B cell (primary cell): ENCODE measurements around the gene DGCR8. TPM values are rescaled to one million over a fixed set of nuclear protein-coding genes. Genes with fewer than 3 reads are reported as not detected.

Experiments used
- ATAC-seq: fragments of 200-7000 bp; cut with Tn5 transposase; one replicate; pipeline ENCODE4 v1.10.0; 2021; ENCODE audit warnings: low read depth, mild to moderate bottlenecking, moderate number of reproducible peaks, moderate library complexity
- CTCF ChIA-PET: fragments of 350-600 bp; sonication (Branson Sonifier 250); formaldehyde crosslinking; loops from one replicate; lab custom pipeline; 2021; ENCODE audit warnings: antibody characterized with exemption, inconsistent platforms; lab: Charles Lee
- POLR2A ChIA-PET: fragments of 350-600 bp; sonication (Branson Sonifier 250); formaldehyde crosslinking; loops from one replicate; lab custom pipeline; 2021; ENCODE audit warnings: antibody characterized with exemption; lab: Charles Lee
- DNase-seq: peaks from one replicate; pipeline ENCODE4 v3.0.0; 2013
- H2AFZ ChIP-seq: 2 replicates; pipeline ENCODE4 v1.6.1; 2012; ENCODE audit warnings: mild to moderate bottlenecking, low read depth, low read length; ENCODE audit not compliant: insufficient read depth, poor library complexity, severe bottlenecking
- H3K27ac ChIP-seq, 2 donors: 1 replicate in 1 of 2; 2 replicates in 1 of 2; pipeline ENCODE4 v1.5.1; 2012 to 2013; ENCODE audit warnings: low read length in 2 of 2, mild to moderate bottlenecking in 2 of 2, moderate library complexity in 1 of 2
- H3K27me3 ChIP-seq, 4 experiments: fragments of 200-600 bp in 1 of 4; sonication (generic) in 1 of 4; replicated peaks in 1 of 4; 1 replicate in 2 of 4; 2 replicates in 2 of 4; pipeline versions ENCODE4 v1.6.1 to v1.7.0; 2013 to 2016; ENCODE audit warnings: low read length in 3 of 4, mild to moderate bottlenecking in 2 of 4, mixed read lengths in 1 of 4, moderate library complexity in 1 of 4; ENCODE audit not compliant: insufficient read depth in 4 of 4, control insufficient read depth in 3 of 4; ENCODE audit errors: control extremely low read depth in 1 of 4
- H3K36me3 ChIP-seq, 2 experiments: replicated peaks in 1 of 2; 1 replicate in 1 of 2; 2 replicates in 1 of 2; pipeline versions ENCODE4 v1.6.1 to v1.7.1; 2013; ENCODE audit warnings: low read length in 1 of 2; ENCODE audit not compliant: insufficient read depth in 2 of 2, control insufficient read depth in 1 of 2; ENCODE audit errors: control extremely low read depth in 1 of 2, extremely low read depth in 1 of 2
- H3K4me1 ChIP-seq, 2 donors: fragments of 200-600 bp in 1 of 2; sonication (generic) in 1 of 2; 1 replicate in 1 of 2; 2 replicates in 1 of 2; pipeline versions ENCODE4 v1.5.1 to v1.6.1; 2013 to 2017; ENCODE audit warnings: low read length in 2 of 2; ENCODE audit not compliant: control insufficient read depth in 2 of 2, insufficient read depth in 2 of 2
- H3K4me2 ChIP-seq: replicated peaks from 2 replicates; pipeline ENCODE3; 2012; ENCODE audit warnings: mild to moderate bottlenecking, low read depth, low read length; ENCODE audit not compliant: poor library complexity, severe bottlenecking
- H3K4me3 ChIP-seq, 5 experiments: fragments of 200-600 bp in 1 of 5; sonication (generic) in 1 of 5; 1 replicate in 3 of 5; 2 replicates in 2 of 5; pipeline versions ENCODE4 v1.5.1 to v1.7.0; 2011 to 2016; ENCODE audit warnings: low read length in 4 of 5, mild to moderate bottlenecking in 4 of 5, low read depth in 2 of 5, control low read depth in 1 of 5, moderate library complexity in 1 of 5; ENCODE audit not compliant: insufficient read depth in 1 of 5; ENCODE audit errors: control extremely low read depth in 1 of 5, extremely low read depth in 1 of 5
- H3K79me2 ChIP-seq: fragments of 200-600 bp; sonication (generic); one replicate; pipeline ENCODE4 v1.6.0; 2016; ENCODE audit warnings: low read length; ENCODE audit not compliant: control insufficient read depth, insufficient read depth
- H3K9ac ChIP-seq: fragments of 200-600 bp; sonication (generic); 2 replicates; pipeline ENCODE4 v1.6.1; 2017; ENCODE audit warnings: mild to moderate bottlenecking, low read length, moderate library complexity
- H3K9me3 ChIP-seq, 3 donors: one replicate each; pipeline versions ENCODE4 v1.6.1 to v1.7.1; 2013; ENCODE audit warnings: low read length in 2 of 3; ENCODE audit not compliant: control insufficient read depth in 2 of 3, insufficient read depth in 1 of 3; ENCODE audit errors: control extremely low read depth in 1 of 3
- H4K20me1 ChIP-seq: 2 replicates; pipeline ENCODE4 v1.6.0; 2012; ENCODE audit warnings: mild to moderate bottlenecking, low read length; ENCODE audit not compliant: insufficient read depth, control insufficient read depth, poor library complexity, severe bottlenecking
- H3K27ac Mint-ChIP-seq: one replicate; pipeline ENCODE4 v1.8.0; 2021; ENCODE audit warnings: mixed read lengths
- H3K27me3 Mint-ChIP-seq: one replicate; pipeline ENCODE4 v1.8.0; 2021; ENCODE audit warnings: mixed read lengths
- H3K4me1 Mint-ChIP-seq: one replicate; pipeline ENCODE4 v1.8.0; 2021; ENCODE audit warnings: mixed read lengths
- H3K4me3 Mint-ChIP-seq: one replicate; pipeline ENCODE4 v1.8.0; 2021; ENCODE audit warnings: mixed read lengths
- H3K9me3 Mint-ChIP-seq: one replicate; pipeline ENCODE4 v1.8.0; 2022; ENCODE audit warnings: mixed read lengths; ENCODE audit not compliant: insufficient read depth
- CTCF ChIP-seq: fragments of 200-600 bp; IDR thresholded peaks from one replicate; pipeline ENCODE4 v1.8.0; 2022; ENCODE audit warnings: antibody characterized with exemption, mild to moderate bottlenecking
- EZH2 ChIP-seq: IDR thresholded peaks from 2 replicates; pipeline ENCODE4 v1.6.1; 2012; ENCODE audit warnings: borderline replicate concordance, low read depth, mild to moderate bottlenecking, moderate library complexity, low read length; ENCODE audit not compliant: insufficient read depth, poor library complexity, severe bottlenecking
- WGBS: methylation state at CpG from one replicate; pipeline ENCODE4 v1.1.5; 2013; ENCODE audit warnings: missing lambda C conversion rate; ENCODE audit not compliant: insufficient coverage; 5-methylcytosine and 5-hydroxymethylcytosine counted together
- intact Hi-C: fragments of 100-400 bp; cut with micrococcal nuclease; formaldehyde crosslinking; loops from one replicate; pipeline ENCODE4 v1.10.0; 2022
- polyA plus RNA-seq: library from polyadenylated mRNA; depleted of rRNA; stranded (reverse); fragments of >200 nt; gene quantifications from 2 replicates; pipeline ENCODE4 v1.2.3, GENCODE V29; 2012
- total RNA-seq, 2 donors: library from RNA; stranded (reverse); fragments of 120-200 nt in 1 of 2; gene quantifications; 1 replicate in 1 of 2; 2 replicates in 1 of 2; pipeline versions ENCODE4 v1.2.3 to v1.2.4, GENCODE V29; 2013 to 2022

Gene DGCR8
- total and polyA plus RNA-seq, 2 donors (not counting 1 experiment from before 2014, with no cell fraction given) = 19.6 to 43.2 TPM

DNA sequence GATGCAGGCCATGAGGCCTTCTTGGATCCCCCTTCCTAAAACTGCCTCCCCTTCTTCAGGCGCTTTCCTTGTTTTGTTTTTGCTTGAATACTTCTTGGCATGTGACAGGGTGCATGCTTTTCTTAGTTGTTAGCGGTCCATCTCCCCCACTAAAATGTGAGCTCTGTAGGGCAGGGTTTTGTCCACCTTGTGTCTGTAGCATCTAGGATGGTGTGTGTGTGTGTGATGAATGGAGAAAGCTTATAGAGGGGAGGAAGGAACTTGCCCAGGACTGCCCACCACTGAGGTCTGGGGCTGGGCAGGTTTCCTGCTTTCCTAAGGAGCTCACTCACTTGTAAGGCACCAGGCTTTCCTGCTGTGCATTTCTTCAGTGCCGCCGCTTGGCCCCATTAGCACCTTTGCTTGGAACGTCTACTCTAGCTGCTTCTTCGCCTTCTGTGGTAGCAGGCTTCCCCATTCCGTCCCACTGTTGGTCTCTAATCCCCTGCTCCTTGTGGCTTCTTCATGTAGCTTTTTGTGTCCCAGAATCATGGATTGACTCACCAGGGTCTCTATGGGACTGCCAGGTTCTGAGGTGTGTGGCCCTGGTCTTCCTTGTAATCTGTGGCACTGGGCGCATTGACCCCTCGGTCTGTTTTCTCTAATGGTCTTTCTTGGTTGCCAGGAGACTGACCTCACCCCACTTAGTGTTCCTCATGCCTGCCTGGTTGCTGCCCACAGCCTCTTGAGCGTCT lies 3.3 kb downstream of the DGCR8 start:
- no peak overlapping the region for H3K4me3 ChIP-seq
- no peak overlapping the region for H3K9ac ChIP-seq
- Mint-ChIP-seq H3K27ac (no peak overlapping the region), H3K4me1 (peaks cover 37% of the 10 kb centered on the region), H3K27me3 (no peaks in the 10 kb centered on the region), H3K9me3 (no peaks in the 10 kb centered on the region), H3K4me3 (peak overlapping the region; percentile 12)
- intact Hi-C loops = loop anchor here (10.0 kb wide), 1 partner anchor 229 kb away; the partner anchor contains the start of genes GNB1L and RTL10
- ChIA-PET CTCF (no interaction called here), POLR2A (no interaction called here)
- peaks cover 9 to 21% of the 10 kb centered on the region in 2 donors for H3K4me1 ChIP-seq
- H3K79me2 ChIP-seq = peaks cover 60% of the 10 kb centered on the region
- TF ChIP-seq EZH2 = no peak
- TF ChIP-seq CTCF = no peak
- DNase-seq (no peak), ATAC-seq (no peak)
- no peaks in the 10 kb centered on the region for H3K9me3 ChIP-seq
- no peaks in the 10 kb centered on the region for H3K27me3 ChIP-seq
- peaks cover 3 to 23% of the 10 kb centered on the region in 2 experiments for H3K36me3 ChIP-seq
- no peak overlapping the region for H3K4me2 ChIP-seq
- 94% methylated on average over 8 of the region's 10 CpGs for WGBS
- no peak overlapping the region for H2AFZ ChIP-seq
- H3K27ac ChIP-seq = no peak overlapping the region
- peaks cover 26% of the 10 kb centered on the region for H4K20me1 ChIP-seq

GRCh38 chr22:20083891-20084546 lies 4.0 kb downstream of the DGCR8 start:
- intact Hi-C loops = loop anchor here (10.0 kb wide), 1 partner anchor 229 kb away; the partner anchor contains the start of genes GNB1L and RTL10
- Mint-ChIP-seq H3K4me3 (no peak overlapping the region), H3K27me3 (no peaks in the 10 kb centered on the region), H3K27ac (no peak overlapping the region), H3K9me3 (no peaks in the 10 kb centered on the region), H3K4me1 (peaks cover 37% of the 10 kb centered on the region)
- ChIA-PET CTCF (no interaction called here), POLR2A (no interaction called here)
- TF ChIP-seq EZH2 = no peak
- peaks cover 9 to 20% of the 10 kb centered on the region in 2 donors for H3K4me1 ChIP-seq
- no peak overlapping the region for H2AFZ ChIP-seq
- H3K9ac ChIP-seq = no peak overlapping the region
- H4K20me1 ChIP-seq = peaks cover 26% of the 10 kb centered on the region
- ATAC-seq (no peak), DNase-seq (no peak)
- H3K4me2 ChIP-seq = no peak overlapping the region
- H3K9me3 ChIP-seq = no peaks in the 10 kb centered on the region
- peaks cover 60% of the 10 kb centered on the region for H3K79me2 ChIP-seq
- WGBS = 98% methylated on average over 10 of the region's 10 CpGs
- no peak overlapping the region for H3K27ac ChIP-seq
- peaks cover 3 to 28% of the 10 kb centered on the region in 2 experiments for H3K36me3 ChIP-seq
- H3K27me3 ChIP-seq = no peaks in the 10 kb centered on the region
- H3K4me3 ChIP-seq = no peak overlapping the region
